Stomach (tissue), 9 donors: ENCODE data around the gene MAGEA4. TPM values are rescaled to one million over a fixed set of nuclear protein-coding genes. Genes with fewer than 3 reads are reported as not detected.

Experiments used
- DNase-seq, 2 donors: peaks; one replicate each; pipeline versions ENCODE4 v3.0.0 to v3.0.0-alpha.2; 2013 to 2019
- H3K27ac ChIP-seq, 5 donors: fragments of 200-600 bp in 4 of 5; sonication (generic) in 4 of 5; one replicate each; pipeline ENCODE4 v1.5.1; 2013 to 2019; ENCODE audit warnings: mild to moderate bottlenecking in 1 of 5, moderate library complexity in 1 of 5
- H3K27me3 ChIP-seq, 3 donors: fragments of 200-600 bp; sonication (generic); one replicate each; pipeline ENCODE4 v1.5.1; 2017 to 2019; ENCODE audit warnings: mixed run types in 1 of 3
- H3K36me3 ChIP-seq, 4 donors: fragments of 200-600 bp; sonication (generic); 1 replicate in 3 of 4; 2 replicates in 1 of 4; pipeline ENCODE4 v1.5.1; 2016 to 2019
- H3K4me1 ChIP-seq, 4 donors: fragments of 200-600 bp; sonication (generic); one replicate each; pipeline ENCODE4 v1.5.1; 2016 to 2019
- H3K4me3 ChIP-seq, 4 donors: fragments of 200-600 bp; sonication (generic) in 3 of 4; one replicate each; pipeline ENCODE4 v1.5.1; 2016 to 2019; ENCODE audit warnings: mild to moderate bottlenecking in 1 of 4
- H3K9me3 ChIP-seq, 4 donors: fragments of 200-600 bp; sonication (generic); one replicate each; pipeline ENCODE4 v1.5.1; 2016 to 2019
- EP300 ChIP-seq: sonication (generic); formaldehyde crosslinking; IDR thresholded peaks from one replicate; pipeline ENCODE4 v1.6.1; 2017; ENCODE audit warnings: antibody characterized with exemption
- POLR2A ChIP-seq, 4 donors: fragments of 450-650 bp; IDR thresholded peaks; one replicate each; pipeline ENCODE4 v1.6.1; 2016; ENCODE audit warnings: antibody characterized with exemption in 4 of 4, control low read depth in 2 of 4, mild to moderate bottlenecking in 1 of 4, moderate library complexity in 1 of 4
- POLR2AphosphoS5 ChIP-seq, 3 donors: sonication (generic); formaldehyde crosslinking; IDR thresholded peaks; one replicate each; pipeline ENCODE4 v1.6.1; 2016; ENCODE audit warnings: antibody characterized with exemption in 3 of 3
- WGBS, 5 donors: extraction: QIAGEN DNeasy Blood & Tissue Kit in 3 of 5; methylation state at CpG; one replicate each; pipeline versions ENCODE4 v1.1.5 to v1.1.7; 2013 to 2018; 5-methylcytosine and 5-hydroxymethylcytosine counted together
- intact Hi-C: fragments of 100-400 bp; cut with DNase I; formaldehyde crosslinking; loops from one replicate; pipeline ENCODE4 v1.15.1; 2023; ENCODE audit warnings: low total_unique reads
- polyA plus RNA-seq, 3 donors: library from polyadenylated mRNA; stranded (reverse); fragments of 200-250 nt; gene quantifications; one replicate each; pipeline ENCODE4 v1.2.3, GENCODE V29; 2013
- total RNA-seq, 5 donors: library from RNA; depleted of rRNA; stranded (reverse); fragments of >200 nt; gene quantifications; one replicate each; pipeline versions ENCODE4 v1.1.0 to v1.2.3, GENCODE V29; 2014 to 2016
- TF ChIP-seq, protein P1 (sequence below), 7 experiments: fragments of 450-650 bp in 4 of 7; fragments of 200-600 bp in 3 of 7; sonication (generic) in 3 of 7; IDR thresholded peaks; one replicate each; pipeline ENCODE4 v1.5.1; 2016 to 2019; ENCODE audit warnings: antibody characterized with exemption in 7 of 7, control low read depth in 2 of 7, mild to moderate bottlenecking in 1 of 7
- donor health status: healthy with polysubstance abuse.
- donor health status: Bipolar disorder and iron deficiency.
- donor health status: healthy.

Gene MAGEA4
- total and polyA plus RNA-seq, 8 donors: not detected

DNA sequence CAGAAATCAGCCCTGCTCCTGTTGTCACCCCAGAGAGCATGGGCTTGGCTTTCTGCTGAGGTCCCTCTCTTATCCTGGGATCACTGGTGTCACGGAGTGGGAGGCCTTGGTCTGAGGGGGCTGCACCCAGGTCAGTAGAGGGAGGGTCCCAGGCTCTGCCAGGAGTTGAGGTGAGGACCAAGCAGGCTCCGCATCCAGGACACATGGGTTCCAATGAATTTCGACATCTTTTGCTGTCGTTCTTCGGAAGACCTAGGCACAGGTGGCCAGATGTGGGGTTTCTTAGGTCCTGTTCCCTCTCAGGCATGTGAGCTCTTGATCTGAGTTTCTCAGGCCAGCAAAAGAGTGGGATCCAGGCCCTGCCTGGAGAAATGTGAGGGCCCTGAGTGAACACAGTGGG lies 10.0 kb downstream of the MAGEA4 start:
- Histone ChIP-seq H3K4me3 (no peak overlapping the region), H3K27ac (no peak overlapping the region), H3K9me3 (no peaks in the 10 kb centered on the region), H3K27me3 (no peaks in the 10 kb centered on the region), H3K4me1 (no peaks in the 10 kb centered on the region), H3K36me3 (no peaks in the 10 kb centered on the region)
- 60 to 95% (median 81%) methylated on average over 1 to 5 of the region's 5 CpGs for WGBS, 5 donors
- no peak for TF ChIP-seq EP300
- no peak for TF ChIP-seq POLR2AphosphoS5 (IDR thresholded peaks at IDR 0.05)
- TF ChIP-seq, protein P1, sequence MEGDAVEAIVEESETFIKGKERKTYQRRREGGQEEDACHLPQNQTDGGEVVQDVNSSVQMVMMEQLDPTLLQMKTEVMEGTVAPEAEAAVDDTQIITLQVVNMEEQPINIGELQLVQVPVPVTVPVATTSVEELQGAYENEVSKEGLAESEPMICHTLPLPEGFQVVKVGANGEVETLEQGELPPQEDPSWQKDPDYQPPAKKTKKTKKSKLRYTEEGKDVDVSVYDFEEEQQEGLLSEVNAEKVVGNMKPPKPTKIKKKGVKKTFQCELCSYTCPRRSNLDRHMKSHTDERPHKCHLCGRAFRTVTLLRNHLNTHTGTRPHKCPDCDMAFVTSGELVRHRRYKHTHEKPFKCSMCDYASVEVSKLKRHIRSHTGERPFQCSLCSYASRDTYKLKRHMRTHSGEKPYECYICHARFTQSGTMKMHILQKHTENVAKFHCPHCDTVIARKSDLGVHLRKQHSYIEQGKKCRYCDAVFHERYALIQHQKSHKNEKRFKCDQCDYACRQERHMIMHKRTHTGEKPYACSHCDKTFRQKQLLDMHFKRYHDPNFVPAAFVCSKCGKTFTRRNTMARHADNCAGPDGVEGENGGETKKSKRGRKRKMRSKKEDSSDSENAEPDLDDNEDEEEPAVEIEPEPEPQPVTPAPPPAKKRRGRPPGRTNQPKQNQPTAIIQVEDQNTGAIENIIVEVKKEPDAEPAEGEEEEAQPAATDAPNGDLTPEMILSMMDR (IDR thresholded peaks at IDR 0.05): no peak
- TF ChIP-seq POLR2A (IDR thresholded peaks at IDR 0.05): no peak
- intact Hi-C loops: no loop called here
- DNase-seq: no peak

DNA sequence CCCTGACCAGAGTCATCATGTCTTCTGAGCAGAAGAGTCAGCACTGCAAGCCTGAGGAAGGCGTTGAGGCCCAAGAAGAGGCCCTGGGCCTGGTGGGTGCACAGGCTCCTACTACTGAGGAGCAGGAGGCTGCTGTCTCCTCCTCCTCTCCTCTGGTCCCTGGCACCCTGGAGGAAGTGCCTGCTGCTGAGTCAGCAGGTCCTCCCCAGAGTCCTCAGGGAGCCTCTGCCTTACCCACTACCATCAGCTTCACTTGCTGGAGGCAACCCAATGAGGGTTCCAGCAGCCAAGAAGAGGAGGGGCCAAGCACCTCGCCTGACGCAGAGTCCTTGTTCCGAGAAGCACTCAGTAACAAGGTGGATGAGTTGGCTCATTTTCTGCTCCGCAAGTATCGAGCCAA lies 11.0 kb downstream of the MAGEA4 start:
- 76 to 89% (median 84%) methylated on average over 6 of the region's 6 CpGs for WGBS, 5 donors
- intact Hi-C loops: no loop called here
- Histone ChIP-seq H3K4me1 (no peaks in the 10 kb centered on the region), H3K36me3 (no peaks in the 10 kb centered on the region), H3K27me3 (no peaks in the 10 kb centered on the region), H3K9me3 (no peaks in the 10 kb centered on the region), H3K27ac (no peak overlapping the region), H3K4me3 (no peak overlapping the region)
- DNase-seq: no peak
- no peak for TF ChIP-seq EP300
- TF ChIP-seq, protein P1 (IDR thresholded peaks at IDR 0.05): no peak
- no peak for TF ChIP-seq POLR2AphosphoS5 (IDR thresholded peaks at IDR 0.05)
- TF ChIP-seq POLR2A (IDR thresholded peaks at IDR 0.05): no peak

DNA sequence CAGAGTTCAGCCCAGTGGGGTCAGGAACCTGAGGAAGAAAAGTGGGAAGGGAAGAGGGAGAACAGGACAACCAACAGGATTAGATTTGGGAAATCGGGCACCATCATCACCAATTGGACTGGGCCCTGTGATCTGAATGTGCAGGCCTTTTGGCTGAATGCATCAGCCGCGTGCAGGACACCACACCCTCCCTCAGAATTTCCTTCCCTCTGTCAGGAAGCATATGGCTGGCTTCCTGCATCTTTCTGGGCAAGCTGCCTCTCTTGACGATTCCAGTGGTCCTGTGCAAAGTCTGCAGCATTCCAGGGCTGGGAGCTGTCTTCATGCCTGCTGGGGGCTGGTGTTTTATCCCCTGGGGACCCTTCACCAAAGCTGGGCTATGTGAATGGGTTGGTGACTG lies 16.4 kb downstream of the MAGEA4 start:
- TF ChIP-seq EP300 (no peak), POLR2AphosphoS5 (IDR thresholded peaks at IDR 0.05) (no peak), POLR2A (IDR thresholded peaks at IDR 0.05) (no peak)
- TF ChIP-seq, protein P1 (IDR thresholded peaks at IDR 0.05): no peak
- H3K27me3 ChIP-seq: no peaks in the 10 kb centered on the region
- no peaks in the 10 kb centered on the region for H3K36me3 ChIP-seq
- no peak overlapping the region for H3K4me3 ChIP-seq
- no peak overlapping the region for H3K27ac ChIP-seq
- intact Hi-C loops: no loop called here
- no peaks in the 10 kb centered on the region for H3K4me1 ChIP-seq
- DNase-seq: no peak
- WGBS, 5 donors: 40 to 76% (median 53%) methylated on average over 4 of the region's 4 CpGs; no CpG with 5 or more reads in 1 of the 5 donors
- H3K9me3 ChIP-seq: no peaks in the 10 kb centered on the region

DNA sequence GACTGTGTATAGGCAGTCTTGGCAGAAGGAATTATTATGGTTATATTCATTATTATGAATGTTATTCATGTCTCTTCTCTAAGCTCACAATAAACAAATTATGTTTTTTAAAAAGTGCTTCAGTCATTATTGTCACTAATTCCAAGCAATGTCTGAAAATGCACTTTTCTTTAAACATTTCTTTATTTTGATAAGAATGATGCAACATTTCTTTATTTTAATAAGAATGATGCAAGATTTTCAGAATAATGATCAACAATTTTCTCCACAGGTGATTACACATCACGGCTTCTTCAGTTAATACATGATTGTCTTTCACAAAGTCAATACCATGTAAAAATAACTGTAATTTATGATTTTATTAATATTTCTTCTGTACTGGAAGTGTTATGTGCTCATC lies 22.7 kb downstream of the MAGEA4 start:
- Histone ChIP-seq H3K27me3 (no peaks in the 10 kb centered on the region), H3K27ac (no peak overlapping the region), H3K9me3 (no peaks in the 10 kb centered on the region), H3K4me1 (no peaks in the 10 kb centered on the region), H3K36me3 (no peaks in the 10 kb centered on the region), H3K4me3 (no peak overlapping the region)
- intact Hi-C loops: no loop called here
- 82 to 96% (median 90%) methylated on average over 1 of the region's 1 CpG for WGBS, 5 donors
- no peak for DNase-seq
- TF ChIP-seq EP300: no peak
- TF ChIP-seq POLR2AphosphoS5 (IDR thresholded peaks at IDR 0.05): no peak
- TF ChIP-seq POLR2A (IDR thresholded peaks at IDR 0.05): no peak

DNA sequence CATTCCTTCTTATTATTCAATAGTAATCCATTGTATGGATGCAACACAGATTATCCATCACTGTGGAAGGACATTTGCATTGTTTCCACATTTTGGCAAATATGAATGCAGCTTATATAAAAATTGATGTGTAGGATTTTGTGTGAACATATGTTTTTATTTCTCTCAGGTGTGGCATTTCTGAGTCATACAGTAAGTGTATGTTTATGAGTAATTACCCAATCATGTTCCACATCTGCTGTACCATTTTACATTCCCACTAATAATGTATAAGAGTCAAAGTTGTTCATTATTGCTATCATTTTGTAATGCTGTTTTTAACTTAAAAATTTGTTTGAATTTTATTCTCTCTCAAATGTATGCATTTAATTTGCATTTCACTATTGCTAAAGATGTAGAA lies 25.5 kb downstream of the MAGEA4 start:
- Histone ChIP-seq H3K27ac (no peak overlapping the region), H3K4me1 (no peaks in the 10 kb centered on the region), H3K4me3 (no peak overlapping the region), H3K27me3 (no peaks in the 10 kb centered on the region), H3K9me3 (no peaks in the 10 kb centered on the region), H3K36me3 (no peaks in the 10 kb centered on the region)
- intact Hi-C loops: no loop called here
- DNase-seq: no peak
- TF ChIP-seq POLR2AphosphoS5 (IDR thresholded peaks at IDR 0.05) (no peak), POLR2A (IDR thresholded peaks at IDR 0.05) (no peak), EP300 (no peak)
- TF ChIP-seq, protein P1 (IDR thresholded peaks at IDR 0.05): no peak
